IMR-90 (cell line): ENCODE measurements around the gene HAND2.

Experiments used
- BHLHE40 ChIP-seq: fragments of 150-350 bp; IDR thresholded peaks from 2 replicates; pipeline ENCODE4 v1.6.1; 2016; ENCODE audit warnings: mild to moderate bottlenecking, low read depth, low read length
- CTCF ChIP-seq: conservative IDR thresholded peaks from 2 replicates; pipeline ENCODE4 v1.5.1; 2012; ENCODE audit warnings: mild to moderate bottlenecking, low read depth, low read length, improper control_type of control experiment
- MAFK ChIP-seq: IDR thresholded peaks from 2 replicates; pipeline ENCODE4 v1.6.1; 2012; ENCODE audit warnings: low read depth, low read length, improper control_type of control experiment
- NFE2L2 ChIP-seq: fragments of 150-350 bp; IDR thresholded peaks from 2 replicates; pipeline ENCODE4 v1.6.1; 2016; ENCODE audit warnings: low read depth, mild to moderate bottlenecking, low read length
- RCOR1 ChIP-seq: IDR thresholded peaks from 2 replicates; pipeline ENCODE4 v1.6.1; 2012; ENCODE audit warnings: mild to moderate bottlenecking, low read length, improper control_type of control experiment; ENCODE audit not compliant: insufficient replicate concordance

DNA sequence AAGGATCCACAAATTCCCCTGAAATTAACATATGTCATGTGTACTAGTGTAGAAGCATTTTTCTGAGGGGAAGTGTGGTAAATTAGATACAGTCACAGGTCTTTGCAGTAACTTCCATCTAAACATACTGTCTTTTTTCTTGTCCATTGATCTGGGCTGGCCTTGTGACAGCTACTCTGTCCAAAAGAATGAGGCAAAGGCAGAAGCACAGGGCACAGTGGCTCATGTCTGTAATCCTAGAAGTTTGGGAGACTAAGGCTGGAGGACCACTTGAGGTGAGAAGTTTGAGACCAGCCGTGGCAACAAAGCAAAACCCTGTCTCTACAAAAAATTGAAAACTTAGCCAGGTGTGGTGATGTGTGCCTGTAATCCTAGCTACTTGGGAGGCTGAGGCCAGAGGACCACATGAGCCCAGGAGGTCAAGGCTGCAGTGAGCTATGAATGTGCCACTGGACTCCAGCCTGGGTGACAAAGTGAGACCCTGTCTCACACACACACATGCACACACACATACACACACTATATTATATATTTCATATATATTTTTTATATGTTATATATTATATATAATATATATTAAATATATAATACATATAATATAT lies 47.6 kb downstream of the HAND2 start:
- TF ChIP-seq CTCF (no peak), MAFK (no peak), NFE2L2 (no peak), RCOR1 (no peak), BHLHE40 (no peak)
